PFSK-1 (cell line): ENCODE data around the gene COX4I1.

Experiments
- POLR2AphosphoS5 ChIP-seq: IDR thresholded peaks from 2 replicates; pipeline ENCODE4 v1.6.1; 2012; ENCODE audit warnings: low read depth, mild to moderate bottlenecking, control low read depth, low read length, moderate library complexity
- REST ChIP-seq, 2 experiments: IDR thresholded peaks; 2 replicates each; pipeline versions ENCODE4 v1.6.1 to v1.8.0; 2011 to 2012; ENCODE audit warnings: low read depth in 2 of 2, low read length in 2 of 2, control low read depth in 1 of 2, inconsistent platforms in 1 of 2, mild to moderate bottlenecking in 1 of 2, moderate library complexity in 1 of 2; ENCODE audit not compliant: insufficient read depth in 1 of 2
- TAF1 ChIP-seq: IDR thresholded peaks from 2 replicates; pipeline ENCODE4 v1.6.1; 2012; ENCODE audit warnings: low read length, control low read depth, borderline replicate concordance; ENCODE audit not compliant: insufficient read depth

GRCh38 chr16:85784813-85785212 lies 14.7 kb upstream of the COX4I1 start:
- TF ChIP-seq POLR2AphosphoS5, result no peak
- no peak for TF ChIP-seq REST (IDR thresholded peaks at IDR 0.05; ENCODE audit: insufficient read depth in 1 of 2, low read depth in 2 of 2, low read length in 2 of 2)
- no peak for TF ChIP-seq TAF1
